Measurements from ENCODE around the gene ARMH1.

DNA sequence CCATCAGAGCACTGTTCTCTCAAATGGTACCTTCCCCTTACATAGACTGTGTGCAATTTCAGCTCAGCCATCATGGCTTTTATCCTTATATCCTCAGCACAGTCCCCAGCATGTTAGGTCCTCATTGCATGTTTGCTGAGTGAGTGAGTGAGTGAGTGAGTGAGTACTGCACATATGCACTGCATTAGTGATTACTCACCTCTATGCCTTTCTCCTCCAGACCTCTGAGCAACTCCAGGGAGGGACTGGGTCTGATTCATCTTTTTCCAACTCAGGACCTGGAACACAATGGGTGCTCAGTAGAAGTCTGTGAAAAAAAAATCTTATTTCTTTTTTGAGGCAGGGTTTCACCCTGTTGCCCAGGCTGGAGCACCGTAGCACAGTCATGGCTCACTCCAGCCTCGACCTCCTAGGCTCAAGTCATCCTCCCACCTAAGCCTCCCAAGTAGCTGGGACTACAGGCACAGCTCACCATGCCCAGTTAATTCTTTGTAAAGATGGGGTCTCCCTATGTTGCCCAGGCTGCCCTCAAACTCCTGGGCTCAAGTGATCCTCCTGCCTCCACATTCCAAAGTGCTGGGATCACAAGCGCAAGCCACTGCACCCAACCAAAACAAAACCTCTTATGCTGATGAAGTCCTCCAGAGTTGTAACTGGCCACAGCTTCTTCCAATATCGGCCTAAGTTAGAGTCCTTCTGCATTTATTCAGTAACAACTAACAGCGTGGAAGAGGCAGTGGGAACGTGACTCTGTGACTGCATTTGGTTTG, 32.8 kb downstream of the ARMH1 start:
- TF ChIP-seq, protein P1, sequence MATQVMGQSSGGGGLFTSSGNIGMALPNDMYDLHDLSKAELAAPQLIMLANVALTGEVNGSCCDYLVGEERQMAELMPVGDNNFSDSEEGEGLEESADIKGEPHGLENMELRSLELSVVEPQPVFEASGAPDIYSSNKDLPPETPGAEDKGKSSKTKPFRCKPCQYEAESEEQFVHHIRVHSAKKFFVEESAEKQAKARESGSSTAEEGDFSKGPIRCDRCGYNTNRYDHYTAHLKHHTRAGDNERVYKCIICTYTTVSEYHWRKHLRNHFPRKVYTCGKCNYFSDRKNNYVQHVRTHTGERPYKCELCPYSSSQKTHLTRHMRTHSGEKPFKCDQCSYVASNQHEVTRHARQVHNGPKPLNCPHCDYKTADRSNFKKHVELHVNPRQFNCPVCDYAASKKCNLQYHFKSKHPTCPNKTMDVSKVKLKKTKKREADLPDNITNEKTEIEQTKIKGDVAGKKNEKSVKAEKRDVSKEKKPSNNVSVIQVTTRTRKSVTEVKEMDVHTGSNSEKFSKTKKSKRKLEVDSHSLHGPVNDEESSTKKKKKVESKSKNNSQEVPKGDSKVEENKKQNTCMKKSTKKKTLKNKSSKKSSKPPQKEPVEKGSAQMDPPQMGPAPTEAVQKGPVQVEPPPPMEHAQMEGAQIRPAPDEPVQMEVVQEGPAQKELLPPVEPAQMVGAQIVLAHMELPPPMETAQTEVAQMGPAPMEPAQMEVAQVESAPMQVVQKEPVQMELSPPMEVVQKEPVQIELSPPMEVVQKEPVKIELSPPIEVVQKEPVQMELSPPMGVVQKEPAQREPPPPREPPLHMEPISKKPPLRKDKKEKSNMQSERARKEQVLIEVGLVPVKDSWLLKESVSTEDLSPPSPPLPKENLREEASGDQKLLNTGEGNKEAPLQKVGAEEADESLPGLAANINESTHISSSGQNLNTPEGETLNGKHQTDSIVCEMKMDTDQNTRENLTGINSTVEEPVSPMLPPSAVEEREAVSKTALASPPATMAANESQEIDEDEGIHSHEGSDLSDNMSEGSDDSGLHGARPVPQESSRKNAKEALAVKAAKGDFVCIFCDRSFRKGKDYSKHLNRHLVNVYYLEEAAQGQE (IDR thresholded peaks at IDR 0.05; ENCODE audit: insufficient read depth in 1 of 2, low read depth in 2 of 2, low read length in 1 of 2) = no peak
- TF ChIP-seq, protein P2, sequence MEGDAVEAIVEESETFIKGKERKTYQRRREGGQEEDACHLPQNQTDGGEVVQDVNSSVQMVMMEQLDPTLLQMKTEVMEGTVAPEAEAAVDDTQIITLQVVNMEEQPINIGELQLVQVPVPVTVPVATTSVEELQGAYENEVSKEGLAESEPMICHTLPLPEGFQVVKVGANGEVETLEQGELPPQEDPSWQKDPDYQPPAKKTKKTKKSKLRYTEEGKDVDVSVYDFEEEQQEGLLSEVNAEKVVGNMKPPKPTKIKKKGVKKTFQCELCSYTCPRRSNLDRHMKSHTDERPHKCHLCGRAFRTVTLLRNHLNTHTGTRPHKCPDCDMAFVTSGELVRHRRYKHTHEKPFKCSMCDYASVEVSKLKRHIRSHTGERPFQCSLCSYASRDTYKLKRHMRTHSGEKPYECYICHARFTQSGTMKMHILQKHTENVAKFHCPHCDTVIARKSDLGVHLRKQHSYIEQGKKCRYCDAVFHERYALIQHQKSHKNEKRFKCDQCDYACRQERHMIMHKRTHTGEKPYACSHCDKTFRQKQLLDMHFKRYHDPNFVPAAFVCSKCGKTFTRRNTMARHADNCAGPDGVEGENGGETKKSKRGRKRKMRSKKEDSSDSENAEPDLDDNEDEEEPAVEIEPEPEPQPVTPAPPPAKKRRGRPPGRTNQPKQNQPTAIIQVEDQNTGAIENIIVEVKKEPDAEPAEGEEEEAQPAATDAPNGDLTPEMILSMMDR (IDR thresholded peaks at IDR 0.05) = no peak
- TF ChIP-seq POLR2AphosphoS5 (IDR thresholded peaks at IDR 0.05; ENCODE audit: low read depth, low read length) (no peak), TCF7L2 (IDR thresholded peaks at IDR 0.05; ENCODE audit: low read depth, low read length) (no peak), SIN3A (IDR thresholded peaks at IDR 0.05; ENCODE audit: borderline replicate concordance, insufficient read depth, low read depth, low read length) (no peak)
